GM18511 (cell line): ENCODE results near the gene EIF5A.
"Not testable (repeated sequence)": the region's sequence is repeated elsewhere in the genome, so short reads cannot be mapped to it uniquely, and the experiment has no call there.

Experiments used
- ATAC-seq: cut with Tn5 transposase; IDR thresholded peaks from one replicate; pipeline ENCODE4 v1.9.1; 2021; ENCODE audit warnings: mild to moderate bottlenecking, moderate library complexity; ENCODE audit not compliant: unreplicated experiment

Gene EIF5A

DNA sequence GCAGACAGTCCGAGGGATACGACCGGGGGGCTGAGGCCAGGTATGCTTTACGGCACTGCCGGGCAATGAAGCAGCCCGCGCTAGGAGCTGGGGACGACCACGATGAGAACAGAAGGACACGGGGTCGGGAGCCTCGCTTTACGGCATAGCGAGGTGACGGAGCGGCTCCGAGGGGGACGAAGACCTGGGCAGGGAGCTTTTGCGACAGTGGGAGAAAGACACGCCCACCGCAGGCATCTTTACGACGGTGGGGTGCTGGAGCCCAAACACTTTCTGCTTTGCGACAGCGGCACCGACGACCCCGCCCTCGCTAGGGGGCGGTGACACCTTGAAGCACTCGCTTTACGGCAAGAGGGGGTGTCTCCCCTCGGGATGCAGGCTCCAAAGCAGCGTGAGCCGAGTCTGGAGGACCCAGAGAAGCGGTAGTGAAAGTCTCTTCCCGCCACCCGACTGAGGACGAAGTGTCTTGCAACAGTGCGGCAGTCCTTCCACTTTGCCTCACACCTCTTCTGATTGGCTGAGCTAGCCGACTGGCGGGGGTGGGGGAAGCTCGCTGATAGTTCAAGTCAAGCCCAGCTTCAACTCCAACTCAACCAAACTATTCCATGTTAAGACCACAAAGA, 22.1 kb downstream of the EIF5A start:
- ATAC-seq, result peak; percentile 64

DNA sequence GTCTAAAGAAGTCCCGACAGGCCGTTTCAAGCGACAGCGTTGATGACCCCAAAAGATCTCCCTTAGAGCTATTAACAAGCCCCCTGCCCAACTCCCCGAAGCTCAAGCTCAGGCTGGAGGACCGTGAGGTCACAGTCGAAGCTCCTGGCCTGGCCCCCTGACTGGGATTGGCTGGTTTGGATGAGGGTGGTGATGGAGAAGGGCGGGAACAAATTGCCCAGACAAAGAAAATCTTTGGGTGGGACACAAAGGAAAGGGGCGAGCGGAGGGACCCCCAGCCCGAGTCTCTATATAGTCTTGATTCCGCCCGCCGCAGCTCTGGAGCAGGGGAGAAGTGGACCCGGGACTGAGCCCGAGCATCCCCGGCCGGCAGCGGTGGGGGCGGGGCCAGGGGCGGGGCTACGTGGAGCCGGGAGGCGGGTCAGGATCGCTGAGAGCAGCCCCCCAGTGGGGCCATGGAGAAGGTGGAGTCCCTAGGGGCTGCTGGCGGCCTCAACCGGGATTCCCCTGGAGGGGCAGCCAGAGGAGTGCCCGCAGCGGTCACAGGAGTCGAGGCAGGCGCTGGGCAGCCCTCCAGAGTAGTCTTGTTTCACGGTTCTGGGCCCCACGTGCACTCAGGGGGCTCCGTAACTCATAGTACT, 22.7 kb downstream of the EIF5A start:
- ATAC-seq, result peak; percentile 57

DNA sequence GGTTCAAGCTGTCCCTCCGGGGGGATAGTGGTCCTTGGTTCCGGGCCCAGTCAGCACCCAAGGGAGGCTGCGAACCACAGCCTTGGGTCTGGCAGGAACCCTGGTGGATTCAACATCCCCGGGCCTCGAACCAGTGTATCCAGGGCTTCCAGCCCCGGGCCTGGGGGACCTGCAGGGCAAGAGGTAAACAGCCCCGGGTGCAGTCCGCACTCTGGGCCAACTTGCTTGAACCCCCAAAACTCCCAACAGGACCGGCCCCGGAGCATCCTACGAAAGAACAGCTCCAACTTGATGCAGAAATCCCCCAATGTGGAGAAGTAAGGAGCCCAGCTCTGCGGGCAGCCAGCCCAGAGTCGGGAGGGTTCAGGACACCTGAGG, 23.2 kb downstream of the EIF5A start:
- ATAC-seq, result no peak

DNA sequence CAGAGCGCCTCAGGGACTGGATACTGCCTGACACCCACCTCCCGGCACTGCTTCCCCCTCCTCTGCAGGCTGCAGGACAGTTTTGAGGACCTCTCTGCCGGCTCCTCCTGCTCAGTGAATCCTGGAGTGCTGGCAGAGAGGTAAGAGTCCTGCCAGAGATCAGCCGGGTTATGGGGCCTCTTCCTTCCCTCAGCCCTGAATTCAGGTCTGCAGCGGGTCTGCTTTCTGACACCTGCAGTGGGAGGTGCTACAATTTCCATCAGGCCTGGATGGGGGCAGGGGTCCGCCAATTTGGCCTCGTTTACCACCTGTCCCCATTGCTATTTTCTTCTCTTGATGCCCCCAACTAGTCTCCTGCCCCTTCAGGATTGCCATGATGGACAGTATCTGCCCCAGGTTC, 24.7 kb downstream of the EIF5A start:
- no peak for ATAC-seq

DNA sequence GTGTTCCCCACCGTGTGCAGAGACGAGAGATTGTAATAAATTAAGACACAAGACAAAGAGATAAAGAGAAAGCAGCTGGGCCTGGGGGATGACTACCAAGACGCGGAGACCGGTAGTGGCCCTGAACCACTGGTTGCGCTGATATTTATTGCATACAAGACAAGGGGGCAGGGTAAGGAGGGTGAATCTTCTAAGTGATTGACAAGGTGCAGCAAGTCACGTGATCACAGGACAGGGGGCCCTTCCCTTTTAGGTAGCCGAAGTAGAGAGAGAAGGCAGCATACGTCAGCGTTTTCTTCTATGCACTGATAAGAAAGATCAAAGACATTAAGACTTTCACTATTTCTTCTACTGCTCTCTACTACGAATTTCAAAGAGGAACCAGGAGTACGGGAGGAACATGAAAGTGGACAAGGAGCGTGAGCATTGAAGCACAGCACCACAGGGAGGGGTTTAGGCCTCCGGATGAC, 25.2 kb downstream of the EIF5A start:
- ATAC-seq, result not testable (repeated sequence)

DNA sequence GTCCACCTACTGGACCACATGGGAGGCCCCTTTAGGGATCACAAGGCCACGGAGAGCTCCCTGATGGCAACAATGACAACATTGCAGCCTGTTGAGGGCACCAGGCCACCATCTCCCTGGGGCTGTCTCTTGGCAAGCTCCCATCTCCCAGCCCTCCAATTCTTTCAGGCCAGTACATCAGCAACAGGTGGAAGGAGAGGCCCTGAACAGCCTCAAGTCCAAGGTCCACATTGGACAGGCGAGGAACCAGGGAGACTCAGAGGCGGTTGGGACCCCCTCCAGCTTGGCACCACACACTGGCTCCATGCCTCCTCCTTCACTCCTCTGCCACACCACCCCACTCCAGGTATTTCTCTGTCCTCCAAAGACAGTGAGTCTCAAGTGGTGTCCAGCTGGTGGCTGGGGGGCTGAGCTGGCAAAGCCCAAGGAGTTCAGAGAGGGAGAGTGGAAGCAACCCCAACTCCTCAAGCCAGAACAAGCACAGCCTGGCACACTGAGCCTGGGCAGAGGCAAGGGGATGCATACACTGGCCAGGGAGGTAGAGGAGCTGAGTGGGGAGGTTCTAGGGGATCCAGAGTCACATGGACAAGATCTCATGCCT, 27.6 kb downstream of the EIF5A start:
- no peak for ATAC-seq

DNA sequence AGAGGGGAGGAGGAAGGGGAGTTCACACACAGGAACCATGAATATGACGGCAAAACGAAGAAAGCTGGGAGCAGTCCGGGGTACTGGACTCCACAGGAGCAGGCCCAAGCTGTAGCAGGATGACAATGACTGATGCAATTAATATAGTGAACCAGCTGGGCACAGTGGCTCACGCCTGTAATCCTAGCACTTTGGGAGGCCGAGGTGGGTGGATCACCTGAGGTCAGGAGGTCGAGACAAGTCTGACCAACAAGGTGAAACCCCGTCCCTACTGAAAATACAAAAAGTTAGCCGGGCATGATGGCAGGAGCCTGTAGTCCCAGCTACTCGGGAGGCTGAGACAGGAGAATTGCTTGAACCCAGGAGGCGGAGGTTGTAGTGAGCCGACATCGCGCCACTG, 28.3 kb downstream of the EIF5A start:
- ATAC-seq, result peak; percentile 18

DNA sequence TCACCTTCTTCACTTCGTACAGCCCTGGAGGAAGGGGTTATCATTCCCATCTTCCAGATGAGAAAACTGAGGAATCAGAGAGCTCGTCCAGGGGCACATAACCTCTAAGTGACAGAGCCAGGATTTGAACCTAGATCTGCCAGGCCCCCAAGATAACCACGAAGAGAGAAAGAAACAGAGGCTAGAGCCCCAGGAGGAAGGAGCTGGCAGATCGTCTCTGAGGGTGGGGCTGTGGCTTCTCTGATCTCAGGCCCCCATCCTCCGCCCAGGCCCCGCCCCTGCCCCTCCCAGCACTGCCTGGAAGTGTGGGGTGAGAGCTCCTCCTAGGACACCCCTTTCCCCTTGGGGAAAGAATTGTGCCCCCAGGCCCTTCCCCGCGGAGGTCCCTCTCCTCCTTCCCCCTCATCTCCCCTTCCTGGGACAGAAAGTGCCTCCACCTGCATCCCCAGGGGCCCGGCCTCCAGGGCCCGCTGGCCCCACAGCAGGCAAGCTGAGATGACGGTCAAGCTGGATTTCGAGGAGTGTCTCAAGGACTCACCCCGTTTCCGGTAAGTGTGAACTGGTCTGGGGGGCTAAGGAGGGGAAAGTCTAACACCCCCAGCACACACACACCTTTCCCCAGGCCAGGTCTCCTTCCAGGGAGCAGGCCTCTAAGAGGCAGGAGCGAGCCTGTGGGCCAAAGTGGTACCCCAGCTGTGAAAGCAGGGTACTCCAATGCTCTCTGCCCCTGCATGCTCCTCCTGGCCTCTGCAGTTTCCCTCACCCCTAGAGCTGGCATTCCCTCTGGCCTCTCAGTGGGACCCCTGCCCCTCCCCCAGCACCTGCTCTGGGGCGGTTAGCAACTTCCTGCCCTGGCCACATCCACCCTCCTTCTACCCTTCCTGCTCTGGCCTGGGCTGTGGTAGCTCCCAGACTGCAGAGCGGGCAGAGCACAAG, 29.1 kb downstream of the EIF5A start, which contains the start of gene ACAP1:
ACAP1 (plus strand) TSS at position 290 of the 936 bp plus-strand sequence; CDS start at position 496, 206 bp downstream.
- peak; percentile 78 for ATAC-seq

DNA sequence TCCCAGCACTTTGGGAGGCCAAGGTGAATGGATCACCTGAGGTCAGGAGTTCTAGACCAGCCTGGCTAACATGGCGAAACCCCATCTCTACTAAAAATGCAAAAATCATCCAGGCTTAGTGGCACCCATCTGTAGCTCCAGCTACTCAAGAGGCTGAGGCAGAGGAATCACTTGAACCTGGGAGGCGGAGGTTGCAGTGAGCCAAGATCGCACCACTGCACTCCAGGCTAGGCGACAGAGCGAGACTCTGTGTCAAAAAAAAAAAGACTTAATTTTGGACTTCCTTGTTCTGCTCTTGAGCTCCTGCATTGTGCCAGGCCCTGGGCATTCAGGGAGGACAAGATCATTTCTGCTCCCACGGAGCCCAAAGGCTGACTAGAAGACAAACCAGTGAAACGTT, 30.2 kb downstream of the EIF5A start:
- not testable (repeated sequence) for ATAC-seq

DNA sequence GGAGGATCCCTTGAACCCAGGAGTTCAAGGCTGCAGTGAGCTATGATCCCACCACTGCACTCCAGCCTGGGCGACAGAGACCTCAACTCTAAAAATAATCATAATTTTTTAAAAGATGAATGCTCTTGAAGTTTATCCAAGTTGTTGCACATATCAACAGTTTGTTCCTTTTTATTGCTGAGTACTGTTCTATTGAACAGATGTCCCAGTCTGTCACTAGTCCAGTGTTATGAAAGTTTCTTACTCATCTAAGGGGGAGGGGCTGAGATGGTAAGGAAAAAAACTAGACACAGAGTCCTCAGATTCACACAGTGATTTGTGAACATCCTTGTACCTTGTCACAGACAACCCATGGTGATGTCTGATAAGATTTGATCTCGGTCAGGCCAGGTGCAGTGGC, 32.8 kb downstream of the EIF5A start:
- ATAC-seq, result no peak

DNA sequence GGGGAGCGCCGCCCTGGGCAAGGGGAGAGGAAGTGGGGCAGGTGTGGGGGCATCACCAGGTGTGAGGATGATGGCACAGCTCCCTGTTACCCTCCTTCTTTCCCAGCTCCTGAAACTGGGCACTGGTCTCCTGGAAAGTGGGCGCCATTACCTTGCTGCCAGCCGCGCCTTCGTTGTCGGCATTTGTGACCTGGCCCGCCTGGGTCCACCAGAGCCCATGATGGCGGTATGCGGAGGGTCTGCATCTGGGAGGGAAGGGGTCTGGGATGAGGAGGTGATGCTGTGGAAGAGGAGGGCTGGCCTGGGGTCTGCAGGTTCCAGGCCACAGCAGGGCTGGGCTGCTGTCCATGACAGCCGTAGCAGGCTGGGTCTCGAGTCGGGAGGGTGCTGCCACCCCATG, 34.4 kb downstream of the EIF5A start:
- ATAC-seq, result no peak

DNA sequence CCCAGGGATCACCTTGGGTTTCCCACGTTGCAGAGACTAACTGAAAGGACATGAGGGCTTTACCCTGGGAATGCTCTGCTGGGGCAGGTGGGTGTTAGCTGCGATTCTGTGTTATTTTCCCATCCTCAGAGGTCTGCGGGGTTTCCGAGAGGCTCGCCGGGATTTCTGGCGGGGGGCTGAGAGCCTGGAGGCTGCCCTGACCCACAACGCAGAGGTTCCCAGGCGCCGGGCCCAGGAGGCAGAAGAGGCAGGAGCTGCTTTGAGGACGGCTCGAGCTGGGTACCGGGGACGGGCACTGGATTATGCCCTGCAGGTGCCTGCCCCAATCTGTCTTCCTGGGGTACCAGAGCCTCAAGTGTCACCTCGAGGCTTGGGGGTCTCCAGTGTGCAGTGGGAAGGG, 35.8 kb downstream of the EIF5A start:
- ATAC-seq, result no peak

DNA sequence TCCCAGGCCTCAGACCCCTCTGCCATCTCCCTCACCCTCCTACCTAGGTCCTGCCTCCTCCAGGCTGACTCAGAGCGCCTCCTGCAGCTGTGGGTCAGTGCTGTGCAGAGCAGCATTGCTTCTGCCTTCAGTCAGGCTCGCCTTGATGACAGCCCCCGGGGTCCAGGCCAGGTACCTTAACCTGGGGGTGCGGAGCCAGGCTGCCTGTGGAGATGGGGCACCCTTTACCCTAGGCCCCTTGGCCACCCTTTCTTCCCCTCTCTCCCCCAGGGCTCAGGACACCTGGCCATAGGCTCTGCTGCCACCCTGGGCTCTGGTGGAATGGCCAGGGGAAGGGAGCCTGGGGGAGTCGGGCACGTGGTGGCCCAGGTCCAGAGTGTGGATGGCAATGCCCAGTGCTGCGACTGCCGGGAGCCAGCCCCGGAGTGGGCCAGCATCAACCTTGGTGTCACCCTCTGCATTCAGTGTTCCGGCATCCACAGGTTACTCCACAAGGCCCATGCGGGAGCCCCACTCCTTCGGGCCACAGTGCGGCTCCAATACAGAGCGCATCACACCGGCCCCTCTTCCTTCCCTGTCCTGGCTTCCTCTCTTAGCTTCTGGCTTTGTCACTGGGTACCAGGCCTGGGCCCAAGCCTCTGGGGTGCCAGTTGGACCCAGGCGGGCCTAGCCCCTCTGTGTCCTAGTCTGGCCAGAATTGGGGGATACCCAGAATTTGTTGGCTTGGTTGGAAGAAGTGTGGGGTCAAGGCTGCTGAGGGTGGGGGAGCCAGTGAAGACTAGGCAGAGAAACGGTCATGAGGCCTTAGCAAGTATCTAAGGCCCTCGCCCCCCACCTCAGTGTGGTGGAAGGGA, 39.6 kb downstream of the EIF5A start:
- no peak for ATAC-seq

DNA sequence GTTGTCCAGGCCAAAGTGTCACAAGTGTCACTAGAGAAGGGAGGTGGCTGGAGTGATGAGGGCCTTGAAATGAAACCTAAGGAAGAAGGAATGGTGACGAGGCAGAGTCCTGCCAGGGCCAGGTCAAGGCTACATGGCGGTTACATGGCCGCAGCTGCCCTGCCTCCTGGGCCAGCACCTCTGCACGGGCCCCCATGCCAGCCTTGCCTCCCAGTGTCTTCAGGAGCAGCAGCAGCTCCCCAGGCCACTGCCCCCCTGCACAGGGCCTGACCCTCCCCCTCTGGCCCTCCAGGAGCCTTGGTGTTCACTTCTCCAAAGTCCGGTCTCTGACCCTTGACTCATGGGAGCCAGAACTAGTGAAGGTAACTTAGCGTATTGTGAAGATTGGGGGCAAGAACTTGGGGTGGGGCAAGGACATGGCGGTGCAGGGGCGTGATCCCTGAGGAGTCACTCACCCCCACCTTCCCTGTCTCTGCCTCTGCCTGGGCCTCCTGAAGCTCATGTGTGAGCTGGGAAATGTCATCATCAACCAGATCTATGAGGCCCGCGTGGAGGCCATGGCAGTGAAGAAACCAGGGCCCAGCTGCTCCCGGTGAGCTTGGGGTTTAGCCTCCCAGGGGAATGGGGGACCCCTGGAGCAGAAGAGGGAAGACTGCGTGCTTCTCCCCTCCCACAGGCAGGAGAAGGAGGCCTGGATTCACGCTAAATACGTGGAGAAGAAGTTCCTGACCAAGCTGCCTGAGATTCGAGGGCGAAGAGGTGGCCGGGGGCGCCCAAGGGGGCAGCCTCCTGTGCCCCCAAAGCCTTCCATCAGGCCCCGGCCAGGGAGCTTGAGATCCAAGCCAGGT, 40.4 kb downstream of the EIF5A start:
- ATAC-seq, result no peak

DNA sequence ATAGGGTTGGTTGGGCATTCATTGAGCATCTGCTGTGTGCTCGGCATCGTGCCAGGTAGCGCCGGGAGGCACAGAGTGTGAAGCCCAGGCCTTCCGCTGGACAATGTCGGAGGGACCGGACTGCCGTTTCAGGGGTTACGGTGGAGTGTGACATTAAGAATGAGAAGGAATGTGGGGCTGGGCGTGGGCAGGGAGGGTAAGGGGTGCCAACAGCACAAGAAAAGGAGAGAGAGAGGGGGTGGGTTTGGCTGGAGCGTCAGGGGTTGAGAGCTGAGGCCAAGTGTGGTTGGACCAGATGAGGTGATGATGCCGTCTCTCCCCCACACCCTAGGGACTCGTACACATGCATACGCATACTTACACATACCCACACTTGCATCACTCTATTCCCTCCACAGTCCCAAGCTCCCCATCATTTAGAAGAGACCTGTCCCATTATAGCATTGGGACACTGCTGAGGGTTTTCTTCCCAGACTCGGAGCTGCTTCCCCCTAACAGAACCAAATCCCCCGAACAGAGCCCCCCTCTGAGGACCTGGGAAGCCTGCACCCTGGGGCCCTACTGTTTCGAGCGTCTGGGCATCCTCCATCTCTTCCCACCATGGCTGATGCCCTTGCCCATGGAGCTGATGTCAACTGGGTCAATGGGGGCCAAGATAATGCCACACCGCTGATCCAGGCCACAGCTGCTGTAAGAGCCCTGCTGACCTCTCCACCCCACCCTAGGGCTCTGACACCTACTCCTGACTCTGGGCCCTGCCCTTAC, 41.2 kb downstream of the EIF5A start:
- no peak for ATAC-seq

DNA sequence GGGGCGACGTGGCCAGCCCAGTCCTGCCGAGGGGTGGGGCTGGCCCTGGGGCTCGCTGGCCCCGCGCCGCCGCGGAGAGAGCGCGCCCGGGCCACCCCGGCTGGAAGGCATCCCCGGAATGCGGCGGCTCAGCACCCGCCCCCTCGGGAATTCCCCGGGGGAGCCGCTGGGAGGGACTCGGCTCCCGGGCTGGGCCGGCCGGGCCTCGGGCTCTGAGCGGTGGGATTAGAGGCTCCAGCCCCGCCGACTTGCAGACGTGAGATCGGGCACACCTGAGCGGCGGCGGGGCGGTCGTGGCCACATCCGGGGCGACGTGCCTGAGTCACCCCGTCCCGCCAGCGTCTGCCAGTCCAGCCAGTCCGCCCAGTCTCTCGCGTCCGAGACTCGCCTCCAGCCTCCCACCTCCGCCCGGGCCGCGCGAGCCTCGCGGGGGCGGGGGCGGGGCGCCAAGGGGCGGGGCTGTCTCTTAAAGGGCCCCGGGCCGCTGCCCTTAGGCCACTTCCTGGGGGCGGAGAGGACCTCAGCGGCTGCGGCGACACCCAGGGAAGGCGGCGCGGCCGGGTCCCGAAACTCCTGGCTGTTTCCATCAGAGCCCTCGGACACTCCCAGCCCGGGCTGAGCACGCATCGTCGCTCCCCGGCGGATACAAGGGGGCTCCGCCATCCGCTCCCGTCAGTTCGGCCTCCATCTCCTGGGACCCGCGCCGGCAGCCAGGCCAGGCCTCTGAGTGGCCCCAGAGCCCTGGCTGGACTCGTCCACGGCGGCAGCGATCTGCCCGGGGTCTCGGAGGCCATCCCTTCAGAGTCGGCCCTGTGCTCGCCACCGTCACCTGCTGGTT, 44.5 kb downstream of the EIF5A start, which contains the start of gene KCTD11:
KCTD11 (plus strand) TSS at position 498 of the 838 bp plus-strand sequence.
- peak; percentile 75 for ATAC-seq

DNA sequence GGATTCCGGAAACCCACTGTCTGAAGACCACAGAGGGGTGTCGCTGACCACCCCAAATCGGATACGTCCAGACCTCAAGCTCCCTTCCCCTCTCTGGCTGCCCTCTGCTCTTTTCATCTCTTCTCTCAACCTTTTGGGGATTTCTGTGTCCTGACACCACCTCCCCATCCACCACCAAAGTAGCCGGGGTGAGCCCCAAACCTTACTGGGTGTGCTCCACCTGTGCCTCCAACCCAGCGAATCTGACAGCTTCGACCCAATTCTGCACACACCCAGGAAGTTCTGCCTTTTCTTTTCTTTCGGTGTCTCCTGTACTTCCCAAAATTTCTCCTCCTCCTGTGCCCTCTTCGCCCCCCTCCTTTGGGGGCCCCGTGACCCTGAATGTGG, 45.1 kb downstream of the EIF5A start:
- ATAC-seq, result no peak
